HG03342 (cell line): ENCODE measurements around the gene FOXK1.
A peak's percentile ranks its signal among the peaks of the same experiment; 100 is the strongest.

ENCODE experiments used
- ATAC-seq: cut with Tn5 transposase; IDR thresholded peaks from one replicate; pipeline ENCODE4 v1.9.1; 2021; ENCODE audit warnings: mild to moderate bottlenecking, moderate library complexity; ENCODE audit not compliant: unreplicated experiment

The FOXK1 gene

GRCh38 chr7:4763091-4763793 lies 81.1 kb downstream of the FOXK1 start:
- no peak for ATAC-seq

- ATAC-seq, result no peak
Observed at GRCh38 chr7:4763794-4764185, 81.7 kb downstream of the FOXK1 start.

DNA sequence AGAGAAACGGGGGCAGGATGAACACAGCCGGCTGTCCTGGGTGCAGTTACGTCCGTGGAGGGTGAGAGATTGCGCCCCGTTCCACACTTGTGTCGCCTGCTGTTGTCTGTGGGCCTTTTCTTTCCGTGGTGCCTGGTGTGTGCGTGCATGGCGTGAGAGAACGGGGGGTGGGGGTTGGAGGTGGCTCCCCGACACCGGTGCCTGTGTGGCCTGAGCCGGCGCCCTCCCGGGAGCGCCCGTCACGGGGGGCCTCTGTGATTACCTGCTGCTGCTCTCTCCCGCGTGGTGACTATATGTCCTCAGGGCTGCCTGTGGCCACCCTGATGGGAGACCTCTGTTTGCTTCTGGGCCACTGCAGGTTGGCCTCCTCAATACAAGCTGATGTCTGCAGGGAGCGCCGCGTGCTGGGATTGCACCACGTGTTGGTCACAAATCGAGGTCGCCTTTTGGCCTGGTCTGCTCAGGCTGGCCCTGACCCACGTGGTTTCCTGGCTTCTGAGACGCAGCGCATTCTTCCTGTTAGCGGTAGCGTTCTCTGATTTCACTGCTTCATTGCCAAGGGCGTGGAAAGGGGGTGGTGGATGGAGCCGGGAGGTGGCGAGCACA lies 82.4 kb downstream of the FOXK1 start:
- no peak for ATAC-seq

DNA sequence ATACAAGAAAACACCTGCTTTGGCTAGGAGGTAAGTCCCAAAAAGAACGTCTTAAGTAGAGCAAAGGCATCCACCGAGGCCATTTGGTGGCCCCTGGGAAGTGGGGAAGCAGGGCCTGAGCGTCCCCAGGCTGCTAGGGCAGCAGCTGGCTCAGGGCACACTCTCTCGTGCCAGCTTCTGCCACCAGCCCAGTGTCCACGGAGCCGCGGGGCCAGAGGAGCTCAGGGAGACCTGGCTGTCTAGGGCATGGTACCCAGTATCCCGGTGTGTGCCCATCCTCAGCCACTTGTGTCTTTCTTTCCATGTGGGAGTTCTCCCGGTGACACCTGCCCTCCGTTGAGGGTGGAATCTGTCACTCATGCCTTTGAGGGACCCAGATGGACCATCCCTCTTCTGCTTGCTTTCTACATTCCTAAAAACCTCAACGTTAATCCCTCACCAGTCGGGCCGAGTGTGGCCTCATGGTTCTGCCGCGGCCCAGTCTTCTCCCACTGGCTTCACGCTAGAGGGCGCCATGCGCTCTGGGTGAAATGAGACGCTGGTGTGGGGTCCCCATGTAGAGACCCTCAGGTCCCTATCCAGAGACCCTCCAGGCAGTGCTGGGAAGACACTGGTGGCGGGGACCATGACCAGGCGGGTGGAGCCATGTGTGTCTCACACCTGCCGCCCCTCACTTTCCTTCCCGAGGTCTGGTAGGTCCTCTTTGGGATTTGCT lies 83.8 kb downstream of the FOXK1 start:
- ATAC-seq, result no peak

GRCh38 chr7:4766666-4767519 lies 84.8 kb downstream of the FOXK1 start:
- no peak for ATAC-seq

GRCh38 chr7:4768597-4769569 lies 86.8 kb downstream of the FOXK1 start:
- ATAC-seq, result no peak

GRCh38 chr7:4769761-4770160 lies 87.7 kb downstream of the FOXK1 start:
- no peak for ATAC-seq

GRCh38 chr7:4770886-4771285 lies 88.8 kb downstream of the FOXK1 start:
- ATAC-seq, result no peak

GRCh38 chr7:4771737-4772136 lies 89.6 kb downstream of the FOXK1 start:
- no peak for ATAC-seq

DNA sequence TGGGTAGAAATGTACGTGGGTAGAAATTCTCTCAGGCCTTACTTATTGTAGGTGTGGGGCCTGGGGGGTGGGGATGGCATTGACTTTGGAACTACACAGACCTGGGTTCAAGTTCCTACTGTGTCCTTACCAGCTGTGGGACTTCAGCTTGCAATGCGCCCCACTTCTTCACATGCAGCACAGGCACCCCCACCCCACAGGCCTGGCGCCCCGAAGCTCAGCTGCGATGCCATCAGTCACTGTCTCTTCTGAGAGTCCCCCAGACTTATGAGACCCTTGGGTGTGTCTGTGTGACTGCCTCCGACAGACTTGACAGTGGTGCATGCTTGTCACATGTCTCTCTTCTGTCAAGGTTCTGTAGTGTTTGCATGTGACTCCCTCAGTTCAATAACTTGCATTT lies 90.2 kb downstream of the FOXK1 start:
- no peak for ATAC-seq

GRCh38 chr7:4774007-4774406 lies 91.9 kb downstream of the FOXK1 start:
- no peak for ATAC-seq

DNA sequence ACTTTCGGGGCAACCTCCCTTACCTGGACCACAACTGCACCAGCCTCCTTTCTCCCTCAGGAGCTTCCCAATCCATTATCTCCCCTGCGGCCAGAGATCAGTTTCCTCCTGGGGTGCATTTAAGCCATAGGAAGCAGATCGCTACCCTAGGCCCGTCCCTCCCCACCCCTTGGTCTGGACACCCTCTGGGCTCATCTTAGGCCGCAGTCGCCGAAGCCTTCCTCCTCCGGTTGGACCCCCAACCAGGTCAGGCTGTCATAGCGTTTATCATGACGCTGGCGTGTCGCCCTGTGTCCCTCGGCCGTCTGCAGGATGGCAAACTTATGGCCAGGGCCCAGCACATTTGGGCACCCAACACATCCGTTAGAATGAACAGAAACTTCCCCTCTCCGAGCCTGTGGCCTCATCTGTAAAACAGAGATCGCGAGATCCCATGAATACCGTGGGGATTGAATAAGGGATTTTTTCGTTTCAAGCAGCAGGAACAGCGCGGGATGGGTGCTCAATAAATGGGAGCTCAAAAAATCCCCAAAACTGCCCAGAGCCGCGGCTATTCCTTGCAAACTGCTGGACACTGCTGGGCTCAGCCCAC lies 92.7 kb downstream of the FOXK1 start:
- ATAC-seq, result peak; percentile 36

DNA sequence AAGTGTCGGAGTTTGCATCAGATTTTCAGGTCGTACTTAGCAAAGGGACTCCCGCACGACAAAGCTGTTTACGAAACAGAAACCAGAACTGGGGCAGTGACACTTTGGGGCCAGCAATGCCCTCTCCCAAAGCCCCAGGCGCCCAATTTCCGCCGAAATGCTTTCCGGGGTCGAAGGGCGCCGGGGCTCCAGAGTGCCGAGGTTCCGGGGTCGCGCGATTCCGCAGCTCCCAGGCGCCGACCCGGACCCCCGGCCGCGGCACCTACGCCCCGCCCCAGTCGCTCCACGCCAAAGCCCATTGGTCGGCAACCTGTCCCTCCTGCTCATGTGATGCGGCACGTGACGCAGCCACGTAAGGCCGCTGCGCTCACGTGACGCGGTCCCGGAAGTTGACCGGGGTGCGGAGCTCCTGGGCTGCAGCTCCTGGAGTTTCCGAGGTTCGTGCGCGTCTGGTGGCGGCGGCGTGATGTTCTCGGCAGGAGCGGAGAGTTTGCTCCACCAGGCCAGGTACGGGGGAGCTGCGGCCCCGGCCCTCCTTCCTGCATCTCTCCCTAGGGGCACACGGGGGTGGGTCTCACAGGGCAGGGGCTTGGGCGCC lies 93.3 kb downstream of the FOXK1 start, which contains the start of gene AP5Z1:
TSS of gene AP5Z1 (plus strand) at position 374 of the 598 bp plus-strand sequence. CDS start at position 467, 93 bp downstream.
- ATAC-seq, result peak; percentile 87

- ATAC-seq, result peak; percentile 11
Observed at GRCh38 chr7:4775848-4776623, 93.9 kb downstream of the FOXK1 start.

GRCh38 chr7:4779118-4779517 lies 97.0 kb downstream of the FOXK1 start:
- no peak for ATAC-seq

DNA sequence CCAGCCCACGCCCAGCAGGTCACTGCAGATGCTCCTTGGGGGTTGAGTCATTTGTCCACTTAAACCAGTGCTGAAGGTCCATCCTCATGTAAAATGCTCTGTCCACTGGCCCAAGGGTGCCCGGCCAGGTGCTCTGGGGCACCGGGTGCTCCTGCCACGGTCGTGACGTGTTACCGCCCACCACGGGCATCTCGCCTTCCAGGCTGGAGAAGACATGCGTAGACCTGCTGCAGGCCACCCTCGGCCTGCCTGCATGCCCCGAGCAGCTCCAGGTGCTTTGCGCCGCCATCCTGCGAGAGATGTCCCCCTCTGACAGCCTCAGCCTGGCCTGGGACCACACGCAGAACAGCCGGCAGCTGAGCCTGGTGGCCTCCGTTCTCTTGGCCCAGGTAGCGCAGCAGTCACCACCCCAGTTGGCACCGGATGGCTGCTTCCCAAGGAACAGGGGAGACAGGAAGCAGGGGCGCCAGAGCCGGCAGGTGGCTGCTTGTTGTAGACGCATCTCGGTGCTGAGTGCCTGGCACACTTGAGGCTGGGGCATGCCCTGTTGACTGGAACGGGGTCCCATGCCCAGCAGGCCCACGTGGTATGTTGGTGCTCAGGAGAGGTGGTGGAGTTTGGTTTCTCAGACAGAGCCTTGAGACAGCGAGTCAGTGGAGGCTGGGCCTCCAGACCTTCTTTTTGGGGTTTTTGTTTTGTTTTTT lies 99.4 kb downstream of the FOXK1 start:
- no peak for ATAC-seq

DNA sequence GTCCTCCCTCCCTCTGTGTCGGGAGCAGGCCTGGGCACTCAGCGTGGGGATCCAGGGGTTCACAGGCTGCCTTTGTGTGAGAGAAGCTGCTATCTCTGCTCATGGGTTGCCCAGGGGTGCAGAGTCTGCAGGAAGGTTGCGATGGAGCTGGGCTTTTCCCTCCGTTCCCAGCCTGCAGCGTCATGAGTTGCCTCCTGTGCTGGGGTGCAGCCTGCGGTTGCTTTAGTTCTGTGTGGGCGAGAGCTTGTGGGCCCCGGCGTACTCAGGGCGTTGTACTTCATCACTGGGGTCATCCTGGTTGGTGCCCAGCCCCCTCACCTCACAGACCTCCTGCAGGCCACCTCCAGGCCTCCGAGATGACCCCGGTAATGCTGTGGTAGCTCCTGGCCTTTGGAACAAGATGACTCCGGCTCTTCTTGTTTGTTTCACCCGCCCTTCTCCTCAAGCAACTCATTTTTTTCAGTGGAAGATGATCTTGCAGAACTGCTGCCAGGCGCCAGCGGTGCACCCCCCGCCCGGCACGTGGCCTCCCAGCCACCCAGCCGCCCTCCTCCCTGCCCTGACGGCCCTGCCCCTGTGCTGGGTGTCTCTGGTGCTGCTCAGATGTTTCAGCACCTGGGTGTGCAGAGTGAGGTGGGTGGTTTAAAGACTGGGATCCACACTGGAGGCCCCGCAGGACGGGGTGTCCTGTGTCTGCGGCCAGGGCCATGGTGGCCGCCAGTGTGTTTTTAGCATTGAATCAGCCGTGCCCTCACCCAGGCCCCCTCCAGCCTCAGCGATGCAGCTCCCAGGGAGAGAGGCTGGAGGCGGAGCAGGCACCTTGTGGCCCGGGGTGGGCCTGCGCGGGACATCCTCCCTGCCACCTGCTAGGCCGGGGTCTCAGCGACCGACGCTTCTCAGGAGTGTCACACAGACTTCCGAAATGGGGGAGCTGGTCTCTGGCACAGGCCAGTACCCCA lies 100.5 kb downstream of the FOXK1 start:
- ATAC-seq, result no peak
